Hematopoietic multipotent progenitor cell treated with erythropoietin and hydrocortisone succinate and interleukin-3 and kit ligand, for 15 days (in vitro differentiated cells): Measurements from ENCODE around the gene AGMAT.
A peak's percentile ranks its signal among the peaks of the same experiment; 100 is the strongest.

Source experiments
- DNase-seq: peaks from one replicate; pipeline ENCODE4 v3.0.0-alpha.2; 2015; ENCODE audit warnings: low spot score

AGMAT gene

GRCh38 chr1:15524283-15525049, 60.4 kb downstream of the AGMAT start:
- DNase-seq, result peak; percentile 99

DNA sequence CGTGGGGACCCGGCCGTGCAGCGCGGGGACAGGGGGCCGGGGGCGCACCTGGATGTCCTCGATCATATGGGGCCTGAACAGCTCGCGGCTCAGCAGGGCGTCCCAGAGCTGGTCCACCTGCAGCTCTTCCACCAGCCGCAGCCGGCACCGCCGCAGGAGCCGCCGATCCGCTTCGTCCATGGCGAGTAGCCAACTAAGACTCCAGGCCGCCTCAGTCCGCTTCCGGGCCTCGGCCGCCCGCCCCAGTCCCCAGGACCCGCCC, 60.9 kb downstream of the AGMAT start, which contains the start of gene CASP9:
CASP9 (minus strand) TSS at position 195 of the 262 bp plus-strand sequence; CDS start at position 180, 15 bp downstream.
- DNase-seq, result no peak

GRCh38 chr1:15523104-15524020, 61.5 kb downstream of the AGMAT start:
- no peak for DNase-seq

GRCh38 chr1:15522551-15522950, 62.3 kb downstream of the AGMAT start:
- DNase-seq, result no peak
